Thyroid gland (tissue), 4 donors: ENCODE data around the gene GPATCH2.

ENCODE experiments used
- POLR2A ChIP-seq, 2 donors: fragments of 450-650 bp; IDR thresholded peaks; one replicate each; pipeline ENCODE4 v1.6.1; 2017; ENCODE audit warnings: antibody characterized with exemption in 2 of 2, mild to moderate bottlenecking in 2 of 2, moderate library complexity in 1 of 2
- TF ChIP-seq, protein P1 (sequence below), 6 experiments: fragments of 200-600 bp in 3 of 6; fragments of 450-650 bp in 3 of 6; sonication (generic) in 3 of 6; IDR thresholded peaks; one replicate each; pipeline ENCODE4 v1.5.1; 2016 to 2019; ENCODE audit warnings: antibody characterized with exemption in 6 of 6, mild to moderate bottlenecking in 2 of 6, inconsistent platforms in 1 of 6, moderate library complexity in 1 of 6

DNA sequence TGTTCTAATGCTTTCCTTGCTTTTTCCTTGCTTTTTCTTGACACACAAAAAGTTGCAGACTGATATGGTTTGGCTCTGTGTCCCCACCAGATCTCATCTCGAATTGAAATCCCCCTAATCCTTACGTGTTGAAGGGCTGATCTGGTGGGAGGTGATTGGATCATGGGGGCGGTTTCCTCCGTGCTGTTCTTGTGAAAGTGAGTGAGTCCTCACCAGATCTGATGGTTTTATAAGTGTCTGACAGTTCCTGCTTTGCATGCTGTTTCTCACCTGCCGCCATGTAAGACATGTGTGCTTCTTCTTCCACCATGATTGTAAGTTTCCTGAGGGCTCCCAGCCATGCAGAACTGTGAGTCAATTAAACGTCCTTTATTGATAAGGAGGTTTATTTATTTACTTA is 11.6 kb upstream of the GPATCH2 start:
- TF ChIP-seq, protein P1, sequence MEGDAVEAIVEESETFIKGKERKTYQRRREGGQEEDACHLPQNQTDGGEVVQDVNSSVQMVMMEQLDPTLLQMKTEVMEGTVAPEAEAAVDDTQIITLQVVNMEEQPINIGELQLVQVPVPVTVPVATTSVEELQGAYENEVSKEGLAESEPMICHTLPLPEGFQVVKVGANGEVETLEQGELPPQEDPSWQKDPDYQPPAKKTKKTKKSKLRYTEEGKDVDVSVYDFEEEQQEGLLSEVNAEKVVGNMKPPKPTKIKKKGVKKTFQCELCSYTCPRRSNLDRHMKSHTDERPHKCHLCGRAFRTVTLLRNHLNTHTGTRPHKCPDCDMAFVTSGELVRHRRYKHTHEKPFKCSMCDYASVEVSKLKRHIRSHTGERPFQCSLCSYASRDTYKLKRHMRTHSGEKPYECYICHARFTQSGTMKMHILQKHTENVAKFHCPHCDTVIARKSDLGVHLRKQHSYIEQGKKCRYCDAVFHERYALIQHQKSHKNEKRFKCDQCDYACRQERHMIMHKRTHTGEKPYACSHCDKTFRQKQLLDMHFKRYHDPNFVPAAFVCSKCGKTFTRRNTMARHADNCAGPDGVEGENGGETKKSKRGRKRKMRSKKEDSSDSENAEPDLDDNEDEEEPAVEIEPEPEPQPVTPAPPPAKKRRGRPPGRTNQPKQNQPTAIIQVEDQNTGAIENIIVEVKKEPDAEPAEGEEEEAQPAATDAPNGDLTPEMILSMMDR (IDR thresholded peaks at IDR 0.05) = no peak
- TF ChIP-seq POLR2A (IDR thresholded peaks at IDR 0.05) = no peak
